Measurements from ENCODE around the gene TBR1.

The TBR1 gene

GRCh38 chr2:161427664-161428587, 11.8 kb downstream of the TBR1 start:
- Histone ChIP-seq H3K27me3 (ENCODE audit: control insufficient read depth, insufficient read depth, low read length) (peaks cover 61% of the 10 kb centered on the region), H3K4me1 (ENCODE audit: control insufficient read depth, insufficient read depth, low read length) (0 out of 2 replicates have a peak, but pooled peaks cover 1% of the 10 kb centered on the region), H3K9me3 (ENCODE audit: control insufficient read depth, insufficient read depth, low read length) (no peaks in the 10 kb centered on the region), H3K36me3 (ENCODE audit: control insufficient read depth, insufficient read depth, low read length) (no peaks in the 10 kb centered on the region), H3K4me3 (ENCODE audit: low read length) (peak overlapping the region; percentile 28), H3K27ac (ENCODE audit: low read length) (no peak overlapping the region)
- DNase-seq (ENCODE audit: low read depth, low spot score): no peak
- WGBS (ENCODE audit: insufficient coverage, insufficient read length): no CpG with 5 or more reads among the region's 64 CpGs

- no peaks in the 10 kb centered on the region for H3K4me1 ChIP-seq (ENCODE audit: control insufficient read depth, insufficient read depth, low read length)
Measured at GRCh38 chr2:161430386-161430785, 14.3 kb downstream of the TBR1 start.

GRCh38 chr2:161432107-161432506, 16.0 kb downstream of the TBR1 start:
- Histone ChIP-seq H3K27me3 (ENCODE audit: control insufficient read depth, insufficient read depth, low read length) (peaks cover 21% of the 10 kb centered on the region), H3K36me3 (ENCODE audit: control insufficient read depth, insufficient read depth, low read length) (no peaks in the 10 kb centered on the region), H3K4me1 (ENCODE audit: control insufficient read depth, insufficient read depth, low read length) (no peaks in the 10 kb centered on the region), H3K4me3 (ENCODE audit: low read length) (no peak overlapping the region), H3K9me3 (ENCODE audit: control insufficient read depth, insufficient read depth, low read length) (no peaks in the 10 kb centered on the region), H3K27ac (ENCODE audit: low read length) (no peak overlapping the region)
- no CpG with 5 or more reads among the region's 3 CpGs for WGBS (ENCODE audit: insufficient coverage, insufficient read length)
- DNase-seq (ENCODE audit: low read depth, low spot score): no peak

More at GRCh38 chr2:161430386-161430785, 14.3 kb downstream of the TBR1 start:
- WGBS (ENCODE audit: insufficient coverage, insufficient read length): no CpG with 5 or more reads among the region's 2 CpGs
- Histone ChIP-seq H3K4me3 (ENCODE audit: low read length) (no peak overlapping the region), H3K36me3 (ENCODE audit: control insufficient read depth, insufficient read depth, low read length) (no peaks in the 10 kb centered on the region), H3K27me3 (ENCODE audit: control insufficient read depth, insufficient read depth, low read length) (peaks cover 36% of the 10 kb centered on the region), H3K9me3 (ENCODE audit: control insufficient read depth, insufficient read depth, low read length) (no peaks in the 10 kb centered on the region), H3K27ac (ENCODE audit: low read length) (no peak overlapping the region)
- DNase-seq (ENCODE audit: low read depth, low spot score): no peak

- no peak for DNase-seq (ENCODE audit: low read depth, low spot score)
- WGBS (ENCODE audit: insufficient coverage, insufficient read length): no CpG with 5 or more reads among the region's 1 CpG
- no peak overlapping the region for H3K4me3 ChIP-seq (ENCODE audit: low read length)
- H3K27ac ChIP-seq (ENCODE audit: low read length): no peak overlapping the region
- H3K4me1 ChIP-seq (ENCODE audit: control insufficient read depth, insufficient read depth, low read length): no peaks in the 10 kb centered on the region
- H3K27me3 ChIP-seq (ENCODE audit: control insufficient read depth, insufficient read depth, low read length): peaks cover 3% of the 10 kb centered on the region
- H3K9me3 ChIP-seq (ENCODE audit: control insufficient read depth, insufficient read depth, low read length): no peaks in the 10 kb centered on the region
- no peaks in the 10 kb centered on the region for H3K36me3 ChIP-seq (ENCODE audit: control insufficient read depth, insufficient read depth, low read length)
Measured at GRCh38 chr2:161434118-161434517, 18.0 kb downstream of the TBR1 start.

- Histone ChIP-seq H3K9me3 (ENCODE audit: control insufficient read depth, insufficient read depth, low read length) (no peaks in the 10 kb centered on the region), H3K4me3 (ENCODE audit: low read length) (no peak overlapping the region), H3K27ac (ENCODE audit: low read length) (no peak overlapping the region), H3K27me3 (ENCODE audit: control insufficient read depth, insufficient read depth, low read length) (no peaks in the 10 kb centered on the region), H3K4me1 (ENCODE audit: control insufficient read depth, insufficient read depth, low read length) (no peaks in the 10 kb centered on the region), H3K36me3 (ENCODE audit: control insufficient read depth, insufficient read depth, low read length) (no peaks in the 10 kb centered on the region)
- no CpG with 5 or more reads among the region's 3 CpGs for WGBS (ENCODE audit: insufficient coverage, insufficient read length)
- no peak for DNase-seq (ENCODE audit: low read depth, low spot score)
Measured at GRCh38 chr2:161436411-161436810, 20.3 kb downstream of the TBR1 start.

- Histone ChIP-seq H3K27ac (ENCODE audit: low read length) (no peak overlapping the region), H3K27me3 (ENCODE audit: control insufficient read depth, insufficient read depth, low read length) (no peaks in the 10 kb centered on the region), H3K36me3 (ENCODE audit: control insufficient read depth, insufficient read depth, low read length) (no peaks in the 10 kb centered on the region), H3K4me3 (ENCODE audit: low read length) (no peak overlapping the region), H3K9me3 (ENCODE audit: control insufficient read depth, insufficient read depth, low read length) (no peaks in the 10 kb centered on the region), H3K4me1 (ENCODE audit: control insufficient read depth, insufficient read depth, low read length) (no peaks in the 10 kb centered on the region)
- no peak for DNase-seq (ENCODE audit: low read depth, low spot score)
- 100% methylated on average over 1 of the region's 2 CpGs for WGBS (ENCODE audit: insufficient coverage, insufficient read length)
Measured at GRCh38 chr2:161438598-161438997, 22.5 kb downstream of the TBR1 start.

- WGBS (ENCODE audit: insufficient coverage, insufficient read length): no CpG with 5 or more reads among the region's 12 CpGs
- Histone ChIP-seq H3K9me3 (ENCODE audit: control insufficient read depth, insufficient read depth, low read length) (no peaks in the 10 kb centered on the region), H3K36me3 (ENCODE audit: control insufficient read depth, insufficient read depth, low read length) (no peaks in the 10 kb centered on the region), H3K4me3 (ENCODE audit: low read length) (no peak overlapping the region), H3K27me3 (ENCODE audit: control insufficient read depth, insufficient read depth, low read length) (no peaks in the 10 kb centered on the region), H3K4me1 (ENCODE audit: control insufficient read depth, insufficient read depth, low read length) (no peaks in the 10 kb centered on the region), H3K27ac (ENCODE audit: low read length) (no peak overlapping the region)
- no peak for DNase-seq (ENCODE audit: low read depth, low spot score)
Measured at GRCh38 chr2:161445097-161445496, 29.0 kb downstream of the TBR1 start.

GRCh38 chr2:161448431-161448830, 32.3 kb downstream of the TBR1 start:
- no peaks in the 10 kb centered on the region for H3K36me3 ChIP-seq (ENCODE audit: control insufficient read depth, insufficient read depth, low read length)
- no peak for DNase-seq (ENCODE audit: low read depth, low spot score)
- H3K4me3 ChIP-seq (ENCODE audit: low read length): no peak overlapping the region
- no peaks in the 10 kb centered on the region for H3K4me1 ChIP-seq (ENCODE audit: control insufficient read depth, insufficient read depth, low read length)
- no peaks in the 10 kb centered on the region for H3K9me3 ChIP-seq (ENCODE audit: control insufficient read depth, insufficient read depth, low read length)
- H3K27me3 ChIP-seq (ENCODE audit: control insufficient read depth, insufficient read depth, low read length): no peaks in the 10 kb centered on the region
- no peak overlapping the region for H3K27ac ChIP-seq (ENCODE audit: low read length)

- no peak for DNase-seq (ENCODE audit: low read depth, low spot score)
- Histone ChIP-seq H3K4me3 (ENCODE audit: low read length) (no peak overlapping the region), H3K27ac (ENCODE audit: low read length) (no peak overlapping the region), H3K9me3 (ENCODE audit: control insufficient read depth, insufficient read depth, low read length) (no peaks in the 10 kb centered on the region), H3K27me3 (ENCODE audit: control insufficient read depth, insufficient read depth, low read length) (no peaks in the 10 kb centered on the region), H3K36me3 (ENCODE audit: control insufficient read depth, insufficient read depth, low read length) (no peaks in the 10 kb centered on the region), H3K4me1 (ENCODE audit: control insufficient read depth, insufficient read depth, low read length) (no peaks in the 10 kb centered on the region)
- no CpG with 5 or more reads among the region's 2 CpGs for WGBS (ENCODE audit: insufficient coverage, insufficient read length)
Measured at GRCh38 chr2:161471631-161472030, 55.5 kb downstream of the TBR1 start.

- no CpG with 5 or more reads among the region's 2 CpGs for WGBS (ENCODE audit: insufficient coverage, insufficient read length)
- Histone ChIP-seq H3K4me3 (ENCODE audit: low read length) (no peak overlapping the region), H3K9me3 (ENCODE audit: control insufficient read depth, insufficient read depth, low read length) (no peaks in the 10 kb centered on the region), H3K36me3 (ENCODE audit: control insufficient read depth, insufficient read depth, low read length) (no peaks in the 10 kb centered on the region), H3K27ac (ENCODE audit: low read length) (no peak overlapping the region), H3K4me1 (ENCODE audit: control insufficient read depth, insufficient read depth, low read length) (no peaks in the 10 kb centered on the region), H3K27me3 (ENCODE audit: control insufficient read depth, insufficient read depth, low read length) (no peaks in the 10 kb centered on the region)
- DNase-seq (ENCODE audit: low read depth, low spot score): no peak
Measured at GRCh38 chr2:161474920-161475319, 58.8 kb downstream of the TBR1 start.

Measured in iPS DF 6.9 (cell line).